RWPE1 (cell line): ENCODE measurements around the gene ATPAF1.

Source experiments
- CTCF ChIA-PET: fragments of 350-600 bp; sonication (Branson Sonifier 250); formaldehyde crosslinking; extraction: SDS; loops from one replicate; lab custom pipeline; 2021; lab: Yijun Ruan, JAX
- POLR2A ChIA-PET: fragments of 400-600 bp; formaldehyde crosslinking; extraction: SDS; loops from one replicate; lab custom pipeline; 2020; ENCODE audit warnings: antibody characterized with exemption; ENCODE audit not compliant: low non-redundant PET; lab: Yijun Ruan, JAX
- DNase-seq: peaks from one replicate; pipeline ENCODE4 v3.0.0; 2012; ENCODE audit warnings: low spot score
- H3K27ac ChIP-seq: fragments of 450-650 bp; 2 replicates; pipeline ENCODE4 v1.5.1; 2017
- TF ChIP-seq, protein P1 (sequence below): fragments of 450-650 bp; conservative IDR thresholded peaks from 2 replicates; pipeline ENCODE4 v1.5.1; 2017; ENCODE audit warnings: low read depth, mild to moderate bottlenecking

The ATPAF1 gene

DNA sequence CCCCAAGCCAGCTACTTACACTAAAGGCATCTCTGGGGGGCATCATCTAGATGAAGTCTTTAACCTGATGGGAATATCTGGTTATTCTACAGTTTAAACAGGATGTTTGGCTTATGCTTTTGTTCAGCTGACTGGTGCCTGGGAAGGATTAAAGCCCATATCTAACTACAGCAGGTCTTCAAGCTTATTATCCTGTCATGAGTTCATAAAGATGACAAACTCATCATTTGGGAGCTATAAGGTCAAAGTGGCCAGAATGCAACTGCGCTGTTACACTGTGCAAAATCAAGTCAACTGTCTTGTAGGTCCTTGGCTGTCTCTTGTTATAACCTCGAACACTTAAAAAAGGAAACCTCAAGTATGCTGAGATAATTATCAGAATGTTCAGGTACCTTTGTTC is 33.0 kb downstream of the ATPAF1 start:
- ChIA-PET CTCF (interaction anchor here (1.1 kb wide), 1 partner anchor 25 kb away, joined by 7 read pairs; no protein-coding TSS in a partner anchor), POLR2A (no interaction called here)
- DNase-seq, result no peak
- H3K27ac ChIP-seq, result no peak overlapping the region
- TF ChIP-seq, protein P1, sequence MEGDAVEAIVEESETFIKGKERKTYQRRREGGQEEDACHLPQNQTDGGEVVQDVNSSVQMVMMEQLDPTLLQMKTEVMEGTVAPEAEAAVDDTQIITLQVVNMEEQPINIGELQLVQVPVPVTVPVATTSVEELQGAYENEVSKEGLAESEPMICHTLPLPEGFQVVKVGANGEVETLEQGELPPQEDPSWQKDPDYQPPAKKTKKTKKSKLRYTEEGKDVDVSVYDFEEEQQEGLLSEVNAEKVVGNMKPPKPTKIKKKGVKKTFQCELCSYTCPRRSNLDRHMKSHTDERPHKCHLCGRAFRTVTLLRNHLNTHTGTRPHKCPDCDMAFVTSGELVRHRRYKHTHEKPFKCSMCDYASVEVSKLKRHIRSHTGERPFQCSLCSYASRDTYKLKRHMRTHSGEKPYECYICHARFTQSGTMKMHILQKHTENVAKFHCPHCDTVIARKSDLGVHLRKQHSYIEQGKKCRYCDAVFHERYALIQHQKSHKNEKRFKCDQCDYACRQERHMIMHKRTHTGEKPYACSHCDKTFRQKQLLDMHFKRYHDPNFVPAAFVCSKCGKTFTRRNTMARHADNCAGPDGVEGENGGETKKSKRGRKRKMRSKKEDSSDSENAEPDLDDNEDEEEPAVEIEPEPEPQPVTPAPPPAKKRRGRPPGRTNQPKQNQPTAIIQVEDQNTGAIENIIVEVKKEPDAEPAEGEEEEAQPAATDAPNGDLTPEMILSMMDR, result no peak

DNA sequence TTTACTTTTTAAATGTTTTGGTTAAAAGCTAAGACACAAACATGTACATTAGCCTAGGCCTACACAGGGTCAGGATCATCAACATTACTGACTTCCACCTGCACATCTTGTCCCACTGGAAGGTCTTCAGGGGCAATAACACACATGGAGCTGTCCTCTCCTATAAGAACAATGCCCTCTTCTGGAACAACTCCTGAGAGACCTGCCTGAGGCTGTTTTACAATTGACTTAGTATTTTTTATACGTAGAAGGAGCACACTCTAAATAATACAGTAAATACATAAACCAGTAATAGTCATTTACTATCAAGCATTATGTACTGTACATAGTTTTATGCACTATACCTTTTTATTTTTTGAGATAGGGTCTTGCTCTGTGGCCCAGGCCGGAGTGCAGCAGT is 37.4 kb downstream of the ATPAF1 start:
- no peak overlapping the region for H3K27ac ChIP-seq
- CTCF ChIA-PET, result interaction anchor here (0.6 to 0.8 kb wide), 2 partner anchors 8 to 61 kb away, joined by 3 read pairs; no protein-coding TSS in a partner anchor
- no peak for DNase-seq
- POLR2A ChIA-PET, result interaction anchor here (0.6 kb wide), 1 partner anchor 49 kb away, joined by 3 read pairs; no protein-coding TSS in a partner anchor
- TF ChIP-seq, protein P1, result no peak

DNA sequence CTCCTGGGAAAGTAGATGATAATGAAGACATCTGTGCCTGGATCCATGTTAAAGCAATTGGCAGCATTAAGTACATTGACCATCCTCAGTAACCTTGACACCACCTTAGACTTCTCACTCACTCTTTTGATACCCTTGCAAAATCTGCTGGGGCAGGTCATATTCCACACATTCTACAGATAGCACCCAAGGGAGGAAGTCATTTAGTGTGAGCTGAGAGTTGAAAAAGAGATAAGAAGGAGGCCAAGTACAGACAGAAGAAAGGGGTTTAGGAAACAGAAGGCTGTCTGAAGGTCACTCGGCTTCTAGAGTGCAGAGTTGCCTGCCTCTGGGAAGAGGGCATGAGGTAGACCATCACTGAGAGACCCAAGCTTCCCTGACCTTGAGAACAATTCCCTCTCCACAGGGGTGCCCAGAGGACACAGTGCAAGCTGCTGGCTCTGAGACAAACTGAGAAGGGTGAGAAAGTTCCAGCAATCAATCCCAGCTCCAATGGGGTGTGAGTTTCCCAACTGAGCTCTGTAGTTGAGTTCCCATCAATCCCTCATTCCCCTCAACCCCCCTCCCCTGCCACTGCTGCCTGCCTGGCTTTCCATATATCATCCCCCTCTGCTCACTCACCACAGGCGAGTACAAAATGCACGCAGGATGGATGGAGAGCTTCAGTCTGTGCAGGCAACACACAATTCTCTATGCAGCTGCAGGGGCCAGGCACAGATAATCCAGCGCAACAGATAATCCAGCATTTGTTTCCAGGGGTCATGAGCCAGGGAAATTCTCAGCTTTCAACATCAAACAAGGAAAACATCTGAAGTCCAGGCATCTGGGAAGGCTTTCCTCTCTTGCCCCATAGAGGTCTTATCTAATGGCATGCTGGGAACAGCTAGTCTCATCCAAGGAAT is 44.2 kb downstream of the ATPAF1 start:
- DNase-seq, result no peak
- POLR2A ChIA-PET, result no interaction called here
- no peak overlapping the region for H3K27ac ChIP-seq
- CTCF ChIA-PET, result interaction anchor here (0.9 kb wide), 1 partner anchor 12 kb away, joined by 4 read pairs; no protein-coding TSS in a partner anchor
- TF ChIP-seq, protein P1, result no peak

DNA sequence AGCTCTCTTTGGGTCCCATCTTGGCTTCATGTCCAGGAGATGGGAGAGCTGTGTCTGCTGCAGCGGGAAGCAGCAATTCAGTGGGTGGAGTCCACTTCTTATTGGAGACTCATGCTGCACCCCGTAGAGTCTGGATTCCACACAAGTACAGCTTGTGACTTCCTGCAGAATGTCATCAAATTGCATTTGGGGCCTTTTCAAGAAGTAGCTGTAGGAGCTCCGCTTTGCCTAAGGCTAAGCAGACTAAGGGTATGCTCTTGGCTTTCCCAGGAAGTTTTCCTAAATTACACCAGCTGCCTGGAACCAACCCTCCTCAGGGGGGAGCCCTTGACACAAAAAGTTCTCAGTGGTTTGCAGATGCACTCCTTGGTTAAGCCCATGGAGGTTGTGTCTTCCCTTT is 45.8 kb downstream of the ATPAF1 start:
- TF ChIP-seq, protein P1, result no peak
- DNase-seq, result peak; percentile 36
- no peak overlapping the region for H3K27ac ChIP-seq
- POLR2A ChIA-PET, result no interaction called here
- CTCF ChIA-PET, result interaction anchor here (0.5 to 1.4 kb wide), 5 partner anchors 9 to 96 kb away, joined by 3 to 4 read pairs (median 3); partner anchors contain the start of gene EFCAB14

DNA sequence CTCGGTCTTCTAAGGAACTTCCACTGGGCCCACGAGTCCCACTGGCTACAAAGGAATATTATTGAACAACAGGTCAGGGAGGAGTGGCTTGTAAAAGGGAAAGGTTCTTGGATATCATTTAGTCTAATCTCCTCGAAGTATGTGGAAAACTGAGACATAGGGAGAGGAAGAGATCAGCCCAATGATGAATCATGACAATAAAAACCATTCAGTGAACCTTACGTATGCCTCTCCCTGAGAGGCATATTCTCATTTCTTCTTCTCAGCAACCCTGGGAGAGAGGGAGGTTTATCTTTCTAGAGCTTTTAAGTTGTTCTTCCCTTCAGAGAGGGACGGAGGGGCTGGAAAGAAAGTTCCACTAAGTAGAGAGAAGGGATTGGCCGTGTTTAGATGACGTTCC is 46.2 kb downstream of the ATPAF1 start:
- ChIA-PET CTCF (interaction anchor here (0.6 to 1.4 kb wide), 4 partner anchors 9 to 97 kb away, joined by 3 to 4 read pairs (median 4); partner anchors contain the start of gene EFCAB14), POLR2A (no interaction called here)
- no peak overlapping the region for H3K27ac ChIP-seq
- TF ChIP-seq, protein P1, result no peak
- DNase-seq, result no peak

DNA sequence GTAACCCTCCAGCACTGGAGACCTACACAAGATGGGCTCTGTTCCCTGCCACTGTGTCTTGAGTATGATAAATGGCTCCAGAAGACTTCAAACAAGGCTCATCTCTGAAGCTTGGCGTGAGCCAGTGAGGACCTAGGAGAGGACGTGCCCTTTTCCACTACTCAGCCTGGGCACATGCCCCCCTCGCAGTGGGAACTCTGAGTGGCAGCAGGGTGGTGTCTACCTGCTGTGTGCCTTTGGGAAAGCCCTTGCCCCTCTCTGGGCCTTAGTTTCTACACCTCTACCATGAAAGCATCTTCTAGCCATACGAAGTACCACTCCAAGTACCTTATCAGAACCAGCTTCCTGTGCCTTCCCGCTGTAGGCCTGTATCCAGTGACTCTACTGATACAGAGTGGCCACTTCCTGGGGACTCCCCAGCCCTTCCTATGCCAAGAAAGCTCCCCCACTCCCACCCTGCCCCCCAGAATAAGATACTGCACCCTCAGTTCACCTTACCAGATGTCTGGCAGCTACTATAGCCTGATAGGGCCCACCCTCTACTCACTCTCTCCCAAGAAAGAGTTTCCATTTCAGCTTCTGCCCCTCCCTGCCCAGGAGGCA is 48.4 kb downstream of the ATPAF1 start:
- CTCF ChIA-PET, result no interaction called here
- POLR2A ChIA-PET, result no interaction called here
- TF ChIP-seq, protein P1, result no peak
- DNase-seq, result no peak
- H3K27ac ChIP-seq, result no peak overlapping the region
